ENCODE measurements around the gene CEP85L. TPM values are rescaled to one million over a fixed set of nuclear protein-coding genes. Genes with fewer than 3 reads are reported as not detected.

The CEP85L gene
- polyA plus RNA-seq, 1 of the 3 experiments (the other 2 are of a cell fraction): 1.1 TPM

DNA sequence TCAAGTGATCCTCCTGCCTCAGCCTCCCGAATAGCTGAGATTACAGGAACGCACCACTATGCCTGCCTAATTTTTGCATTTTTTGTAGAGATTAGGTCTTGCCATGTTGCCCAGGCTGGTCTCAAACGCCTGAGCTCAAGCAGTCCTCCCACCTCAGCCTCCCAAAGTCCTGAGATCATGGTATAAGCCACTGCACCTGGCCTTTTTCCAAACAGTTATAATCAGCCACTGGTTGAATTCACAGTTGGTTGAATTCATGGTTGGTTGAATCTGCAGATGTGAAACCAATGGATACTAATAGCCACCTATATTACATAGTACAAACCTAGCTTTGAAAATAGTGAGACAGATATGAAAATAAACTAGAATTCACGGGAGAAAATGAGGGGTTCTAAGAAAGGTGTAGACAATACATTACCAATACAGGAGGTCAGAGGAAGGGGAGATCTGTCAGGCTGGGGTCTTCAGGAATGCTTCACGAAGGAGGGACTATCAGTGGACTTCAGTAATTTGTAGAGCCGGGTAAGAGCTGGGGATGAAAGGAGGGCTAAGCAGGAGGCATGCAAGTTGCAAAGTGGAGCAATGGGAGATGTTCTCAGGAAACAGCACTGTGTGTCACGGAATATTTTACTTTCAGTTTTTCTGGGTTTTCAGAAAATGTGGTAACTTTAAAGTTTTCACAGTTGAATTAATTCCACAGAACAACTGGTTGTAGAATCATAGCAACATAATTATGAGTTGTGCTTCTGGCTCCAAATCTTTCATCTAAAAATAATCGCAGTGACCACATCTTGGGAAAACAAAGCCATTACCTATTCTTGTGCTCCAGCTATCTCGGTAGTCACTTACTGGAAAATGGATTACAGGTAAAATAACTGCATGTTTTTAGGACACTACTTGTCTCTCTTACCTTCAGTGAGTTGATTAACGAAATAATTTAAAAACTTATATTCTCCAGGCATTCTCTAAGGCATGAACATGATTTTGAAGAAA lies 12.9 kb upstream of the CEP85L start:
- H3K4me1 ChIP-seq (ENCODE audit: control insufficient read depth in 1 of 2, insufficient read depth in 2 of 2, low read depth in 1 of 2, low read length in 1 of 2): peaks cover 0 to 13% of the 10 kb centered on the region in 2 experiments; a peak in 2 of 4 replicates
- ChIA-PET POLR2A (no interaction called here), CTCF (interaction anchor here (1.0 kb wide), 1 partner anchor 41 kb away, joined by 3 read pairs; no protein-coding TSS in a partner anchor)
- TF ChIP-seq, protein P1, sequence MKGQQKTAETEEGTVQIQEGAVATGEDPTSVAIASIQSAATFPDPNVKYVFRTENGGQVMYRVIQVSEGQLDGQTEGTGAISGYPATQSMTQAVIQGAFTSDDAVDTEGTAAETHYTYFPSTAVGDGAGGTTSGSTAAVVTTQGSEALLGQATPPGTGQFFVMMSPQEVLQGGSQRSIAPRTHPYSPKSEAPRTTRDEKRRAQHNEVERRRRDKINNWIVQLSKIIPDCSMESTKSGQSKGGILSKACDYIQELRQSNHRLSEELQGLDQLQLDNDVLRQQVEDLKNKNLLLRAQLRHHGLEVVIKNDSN (IDR thresholded peaks at IDR 0.05; ENCODE audit: borderline replicate concordance, low read depth): no peak
- no peak for TF ChIP-seq RCOR1 (IDR thresholded peaks at IDR 0.05; ENCODE audit: low read length)
- no peak for TF ChIP-seq YY1 (IDR thresholded peaks at IDR 0.05; ENCODE audit: low read depth)
- no peak for TF ChIP-seq JUND (IDR thresholded peaks at IDR 0.05)
- TF ChIP-seq TEAD4 (IDR thresholded peaks at IDR 0.05; ENCODE audit: borderline replicate concordance, insufficient read depth): no peak
- no peak for TF ChIP-seq SIN3A (IDR thresholded peaks at IDR 0.05; ENCODE audit: borderline replicate concordance, low read depth, low read length)
- TF ChIP-seq FOXM1 (IDR thresholded peaks at IDR 0.05; ENCODE audit: low read depth): no peak
- TF ChIP-seq IRF3 (IDR thresholded peaks at IDR 0.05; ENCODE audit: low read depth, low read length): no peak
- no peak for TF ChIP-seq REST (IDR thresholded peaks at IDR 0.05; ENCODE audit: low read depth, low read length)
- TF ChIP-seq SMC3 (IDR thresholded peaks at IDR 0.05; ENCODE audit: low read depth, low read length): no peak
- no peak for TF ChIP-seq TAF1 (IDR thresholded peaks at IDR 0.05; ENCODE audit: borderline replicate concordance, low read depth, low read length)
- no peak for TF ChIP-seq FOXJ3 (CRISPR knock-in tag; IDR thresholded peaks at IDR 0.05)
- no peak for TF ChIP-seq PBX3 (IDR thresholded peaks at IDR 0.05)
- TF ChIP-seq, protein P2, sequence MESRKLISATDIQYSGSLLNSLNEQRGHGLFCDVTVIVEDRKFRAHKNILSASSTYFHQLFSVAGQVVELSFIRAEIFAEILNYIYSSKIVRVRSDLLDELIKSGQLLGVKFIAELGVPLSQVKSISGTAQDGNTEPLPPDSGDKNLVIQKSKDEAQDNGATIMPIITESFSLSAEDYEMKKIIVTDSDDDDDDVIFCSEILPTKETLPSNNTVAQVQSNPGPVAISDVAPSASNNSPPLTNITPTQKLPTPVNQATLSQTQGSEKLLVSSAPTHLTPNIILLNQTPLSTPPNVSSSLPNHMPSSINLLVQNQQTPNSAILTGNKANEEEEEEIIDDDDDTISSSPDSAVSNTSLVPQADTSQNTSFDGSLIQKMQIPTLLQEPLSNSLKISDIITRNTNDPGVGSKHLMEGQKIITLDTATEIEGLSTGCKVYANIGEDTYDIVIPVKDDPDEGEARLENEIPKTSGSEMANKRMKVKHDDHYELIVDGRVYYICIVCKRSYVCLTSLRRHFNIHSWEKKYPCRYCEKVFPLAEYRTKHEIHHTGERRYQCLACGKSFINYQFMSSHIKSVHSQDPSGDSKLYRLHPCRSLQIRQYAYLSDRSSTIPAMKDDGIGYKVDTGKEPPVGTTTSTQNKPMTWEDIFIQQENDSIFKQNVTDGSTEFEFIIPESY (IDR thresholded peaks at IDR 0.05; ENCODE audit: borderline replicate concordance, low read depth): no peak
- TF ChIP-seq MEF2A (IDR thresholded peaks at IDR 0.05; ENCODE audit: borderline replicate concordance, low read depth): no peak
- TF ChIP-seq NRF1 (IDR thresholded peaks at IDR 0.05; ENCODE audit: low read depth, low read length): no peak
- no peak for TF ChIP-seq ELF1 (IDR thresholded peaks at IDR 0.05)
- no peak for TF ChIP-seq TCF12 (IDR thresholded peaks at IDR 0.05)
- no peak for TF ChIP-seq RXRA (IDR thresholded peaks at IDR 0.05; ENCODE audit: borderline replicate concordance, low read depth)
- no peak for TF ChIP-seq EZH2phosphoT487 (IDR thresholded peaks at IDR 0.05; ENCODE audit: borderline replicate concordance, low read depth)
- 71% methylated on average over 10 of the region's 10 CpGs for WGBS (ENCODE audit: low lambda C conversion rate)
- H3K4me2 ChIP-seq: no peak overlapping the region
- H2AFZ ChIP-seq (ENCODE audit: low read depth): no peak overlapping the region
- H3K9me2 ChIP-seq: no peaks in the 10 kb centered on the region
- DNase-seq: no peak
- no peaks in the 10 kb centered on the region for H3K9me3 ChIP-seq
- no peak overlapping the region for H3K4me3 ChIP-seq (ENCODE audit: low read depth in 2 of 2, low read length in 1 of 2)
- H3K27ac ChIP-seq (ENCODE audit: low read depth in 2 of 2, low read length in 1 of 2): no peak overlapping the region
- H3K27me3 ChIP-seq (ENCODE audit: insufficient read depth): no peaks in the 10 kb centered on the region
- H3K9ac ChIP-seq: no peak overlapping the region
- H3K79me2 ChIP-seq (ENCODE audit: insufficient read depth): no peaks in the 10 kb centered on the region
- H3F3A ChIP-seq (replicated peaks; ENCODE audit: insufficient read depth): peaks cover 5% of the 10 kb centered on the region
- no peaks in the 10 kb centered on the region for H4K20me1 ChIP-seq (ENCODE audit: insufficient read depth)
- H3K36me3 ChIP-seq (replicated peaks in 1 of 2; ENCODE audit: control insufficient read depth in 1 of 2, insufficient read depth in 2 of 2, low read length in 1 of 2): no peaks in the 10 kb centered on the region

Measured in SK-N-SH (cell line).